Smooth muscle cell (in vitro differentiated cells): ENCODE data around the gene FAM193B. TPM values are rescaled to one million over a fixed set of nuclear protein-coding genes. Genes with fewer than 3 reads are reported as not detected.

ENCODE experiments used
- DNase-seq: peaks from one replicate; lab custom pipeline; 2025; ENCODE audit not compliant: unreplicated experiment; lab: John Stamatoyannopoulos, UW
- H2AFZ ChIP-seq: fragments of 200-600 bp; sonication (generic); 2 replicates; pipeline ENCODE4 v1.6.0; 2016; ENCODE audit warnings: antibody characterized with exemption, low read depth, mild to moderate bottlenecking
- H3F3A ChIP-seq: fragments of 200-600 bp; sonication (generic); 2 replicates; pipeline ENCODE4 v1.6.0; 2017; ENCODE audit warnings: antibody characterized with exemption, low read depth
- H3K27ac ChIP-seq: fragments of 200-600 bp; sonication (generic); 2 replicates; pipeline ENCODE4 v1.5.1; 2016; ENCODE audit warnings: low read depth, mild to moderate bottlenecking
- H3K27me3 ChIP-seq: fragments of 200-600 bp; sonication (generic); 2 replicates; pipeline ENCODE4 v1.6.1; 2016; ENCODE audit warnings: low read depth, mild to moderate bottlenecking
- H3K36me3 ChIP-seq: fragments of 200-600 bp; sonication (generic); 2 replicates; pipeline ENCODE4 v1.5.1; 2016; ENCODE audit warnings: low read depth
- H3K4me1 ChIP-seq: fragments of 200-600 bp; sonication (generic); 2 replicates; pipeline ENCODE4 v1.5.1; 2016; ENCODE audit warnings: low read depth
- H3K4me2 ChIP-seq: fragments of 200-600 bp; sonication (generic); 2 replicates; pipeline ENCODE4 v1.6.0; 2016; ENCODE audit warnings: mild to moderate bottlenecking
- H3K4me3 ChIP-seq: fragments of 200-600 bp; sonication (generic); 2 replicates; pipeline ENCODE4 v1.5.1; 2016; ENCODE audit warnings: mild to moderate bottlenecking
- H3K79me2 ChIP-seq: fragments of 200-600 bp; sonication (generic); 2 replicates; pipeline ENCODE4 v1.6.0; 2016; ENCODE audit warnings: low read depth, mild to moderate bottlenecking
- H3K9ac ChIP-seq: fragments of 200-600 bp; sonication (generic); 2 replicates; pipeline ENCODE4 v1.6.0; 2016; ENCODE audit warnings: low read depth
- H3K9me3 ChIP-seq: fragments of 200-600 bp; sonication (generic); replicated peaks from 2 replicates; pipeline ENCODE4 v1.5.1; 2016; ENCODE audit warnings: low read depth
- H4K20me1 ChIP-seq: fragments of 200-600 bp; sonication (generic); 2 replicates; pipeline ENCODE4 v1.6.0; 2016; ENCODE audit warnings: low read depth
- WGBS: methylation state at CpG from one replicate; pipeline ENCODE4 v1.1.7; 2016; ENCODE audit warnings: low lambda C conversion rate; 5-methylcytosine and 5-hydroxymethylcytosine counted together
- polyA plus RNA-seq: library from polyadenylated mRNA; unstranded; fragments of >200 nt; fragmentation: Nextera tagmentation; extraction: Ambion mirVana; gene quantifications from 2 replicates; pipeline ENCODE4 v1.2.1, GENCODE V29; 2016
- total RNA-seq: library from RNA; depleted of rRNA; stranded (reverse); fragments of >200 nt; gene quantifications from 2 replicates; pipeline ENCODE4 v1.2.3, GENCODE V29; 2014
- TF ChIP-seq, protein P1 (sequence below): fragments of 200-600 bp; sonication (generic); IDR thresholded peaks from 2 replicates; pipeline ENCODE4 v1.5.1; 2017; ENCODE audit warnings: borderline replicate concordance, mild to moderate bottlenecking, antibody characterized with exemption; ENCODE audit not compliant: insufficient read depth, poor library complexity, severe bottlenecking

The FAM193B gene
- total and polyA plus RNA-seq, 2 experiments from 2014 or later: 28.3 to 42.8 TPM

DNA sequence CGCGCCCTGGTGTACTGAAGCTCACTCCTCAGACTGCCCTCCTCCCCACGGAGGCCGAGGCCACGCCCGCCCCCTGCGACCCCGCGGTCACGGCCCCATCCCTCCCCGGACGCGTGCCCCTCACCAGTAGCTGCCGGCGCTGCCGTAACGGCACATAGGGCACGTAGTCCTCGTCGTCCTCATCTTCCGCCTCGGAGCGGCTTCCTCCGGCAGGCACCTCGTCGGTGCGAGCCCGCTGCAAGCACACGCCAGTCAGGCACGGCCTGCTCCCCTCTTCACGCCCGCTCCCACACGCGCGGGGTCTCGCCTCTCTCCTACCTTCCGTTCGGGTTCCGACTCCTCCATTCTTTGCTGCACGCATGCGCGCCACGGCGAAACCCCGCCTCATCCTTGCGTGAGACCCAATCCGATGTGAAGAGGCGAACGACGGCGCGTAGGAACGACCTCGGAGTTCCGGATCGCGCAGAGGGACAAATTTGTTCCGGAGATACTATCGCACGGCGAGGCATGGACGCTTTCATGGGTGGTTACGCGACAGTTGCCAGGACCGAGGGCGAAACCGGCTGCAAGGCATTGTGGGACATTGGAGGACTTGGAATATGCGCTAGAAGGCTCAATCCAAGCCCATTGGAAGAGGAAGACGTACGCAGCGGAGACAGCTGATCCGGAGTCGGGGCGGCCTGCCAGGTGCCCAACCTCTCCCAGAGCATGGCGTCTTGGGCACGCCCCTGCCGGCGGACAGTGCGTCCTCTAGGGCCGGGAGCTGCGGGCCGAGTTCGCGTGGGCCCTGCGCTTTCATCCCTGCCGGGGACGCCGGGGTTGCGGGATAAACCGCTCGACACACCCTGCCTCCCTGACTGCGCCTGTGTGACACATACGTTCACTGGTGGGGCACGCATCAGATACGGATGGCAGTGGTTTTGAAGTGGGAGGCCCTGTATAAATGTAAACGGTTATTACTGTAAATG is 37.5 kb downstream of the FAM193B start, which contains the start of gene DDX41:
Gene DDX41 (minus strand): TSS at position 361 of the 968 bp plus-strand sequence. CDS start 16 bp downstream, at position 345.
- H3K27ac ChIP-seq: peak within 1 kb of the TSS; percentile 81
- H4K20me1 ChIP-seq: no peaks in the 10 kb centered on the region
- peaks cover 7% of the 10 kb centered on the region for H3K4me1 ChIP-seq
- H3F3A ChIP-seq: peaks cover 9% of the 10 kb centered on the region
- no peaks in the 10 kb centered on the region for H3K9me3 ChIP-seq
- DNase-seq: peak; percentile 85
- no peaks in the 10 kb centered on the region for H3K36me3 ChIP-seq
- H3K4me3 ChIP-seq: peak within 1 kb of the TSS; percentile 73
- H3K27me3 ChIP-seq: no peaks in the 10 kb centered on the region
- peaks cover 20% of the 10 kb centered on the region for H3K79me2 ChIP-seq
- H2AFZ ChIP-seq: no peak within 1 kb of the TSS
- 1% methylated on average over 68 of the region's 96 CpGs for WGBS
- peak within 1 kb of the TSS; percentile 98 for H3K4me2 ChIP-seq
- TF ChIP-seq, protein P1, sequence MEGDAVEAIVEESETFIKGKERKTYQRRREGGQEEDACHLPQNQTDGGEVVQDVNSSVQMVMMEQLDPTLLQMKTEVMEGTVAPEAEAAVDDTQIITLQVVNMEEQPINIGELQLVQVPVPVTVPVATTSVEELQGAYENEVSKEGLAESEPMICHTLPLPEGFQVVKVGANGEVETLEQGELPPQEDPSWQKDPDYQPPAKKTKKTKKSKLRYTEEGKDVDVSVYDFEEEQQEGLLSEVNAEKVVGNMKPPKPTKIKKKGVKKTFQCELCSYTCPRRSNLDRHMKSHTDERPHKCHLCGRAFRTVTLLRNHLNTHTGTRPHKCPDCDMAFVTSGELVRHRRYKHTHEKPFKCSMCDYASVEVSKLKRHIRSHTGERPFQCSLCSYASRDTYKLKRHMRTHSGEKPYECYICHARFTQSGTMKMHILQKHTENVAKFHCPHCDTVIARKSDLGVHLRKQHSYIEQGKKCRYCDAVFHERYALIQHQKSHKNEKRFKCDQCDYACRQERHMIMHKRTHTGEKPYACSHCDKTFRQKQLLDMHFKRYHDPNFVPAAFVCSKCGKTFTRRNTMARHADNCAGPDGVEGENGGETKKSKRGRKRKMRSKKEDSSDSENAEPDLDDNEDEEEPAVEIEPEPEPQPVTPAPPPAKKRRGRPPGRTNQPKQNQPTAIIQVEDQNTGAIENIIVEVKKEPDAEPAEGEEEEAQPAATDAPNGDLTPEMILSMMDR: no peak
- H3K9ac ChIP-seq: peak within 1 kb of the TSS; percentile 84

DNA sequence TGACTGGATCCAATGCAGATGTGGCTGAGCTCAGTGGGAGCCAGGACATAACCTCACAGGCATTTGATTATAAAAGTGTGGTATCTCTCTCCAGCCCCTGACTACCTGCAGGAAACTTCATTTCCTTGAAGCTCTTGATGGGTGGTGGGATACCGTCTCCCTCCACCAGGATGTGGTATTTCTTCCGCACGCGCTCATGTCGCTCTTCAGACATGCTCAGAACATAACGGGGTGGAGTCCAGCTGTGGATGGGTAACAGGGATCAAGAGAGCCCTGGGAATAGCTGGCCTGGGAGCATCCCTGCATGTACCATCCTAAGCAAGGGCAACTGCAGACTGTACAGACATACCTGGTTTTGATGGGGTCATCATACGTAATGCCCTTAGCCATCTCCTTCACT is 38.8 kb downstream of the FAM193B start:
- H3K9me3 ChIP-seq: no peaks in the 10 kb centered on the region
- peaks cover 7% of the 10 kb centered on the region for H3K4me1 ChIP-seq
- H3K4me3 ChIP-seq: peak overlapping the region; percentile 73
- H3F3A ChIP-seq: peaks cover 9% of the 10 kb centered on the region
- no peaks in the 10 kb centered on the region for H3K27me3 ChIP-seq
- H3K4me2 ChIP-seq: peak overlapping the region; percentile 98
- peaks cover 20% of the 10 kb centered on the region for H3K79me2 ChIP-seq
- H4K20me1 ChIP-seq: no peaks in the 10 kb centered on the region
- no peak for DNase-seq
- H3K36me3 ChIP-seq: no peaks in the 10 kb centered on the region
- H2AFZ ChIP-seq: no peak overlapping the region
- H3K9ac ChIP-seq: peak overlapping the region; percentile 84
- no peak overlapping the region for H3K27ac ChIP-seq
- 97% methylated on average over 7 of the region's 7 CpGs for WGBS
- TF ChIP-seq, protein P1: no peak

DNA sequence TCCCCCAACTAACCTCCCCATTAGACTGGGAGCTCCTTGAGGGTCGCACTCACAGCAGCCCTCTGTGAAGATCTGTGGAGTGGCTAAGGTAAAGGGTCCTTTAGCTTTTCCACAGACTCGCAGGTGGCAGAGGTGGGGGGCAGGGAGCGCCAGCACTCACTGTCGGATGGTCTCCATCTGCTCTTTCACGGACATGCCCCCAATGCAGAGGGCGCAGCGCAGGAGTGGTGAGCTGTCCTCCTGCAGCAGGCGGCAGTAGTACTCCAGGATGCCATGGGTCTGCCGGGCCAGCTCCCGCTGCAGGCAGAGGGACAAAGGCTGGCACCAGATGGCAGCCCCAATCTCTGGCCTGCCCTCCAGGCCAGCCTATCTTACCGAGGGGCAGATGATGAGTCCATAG is 39.8 kb downstream of the FAM193B start:
- H3K9me3 ChIP-seq: no peaks in the 10 kb centered on the region
- H3K36me3 ChIP-seq: no peaks in the 10 kb centered on the region
- TF ChIP-seq, protein P1: no peak

More for the DNA sequence above, 39.8 kb downstream of the FAM193B start:
- H4K20me1 ChIP-seq: no peaks in the 10 kb centered on the region
- no peak overlapping the region for H2AFZ ChIP-seq
- no peak overlapping the region for H3K4me3 ChIP-seq
- no peaks in the 10 kb centered on the region for H3K27me3 ChIP-seq
- H3K27ac ChIP-seq: no peak overlapping the region
- DNase-seq: no peak
- H3K4me1 ChIP-seq: peaks cover 7% of the 10 kb centered on the region
- no peak overlapping the region for H3K4me2 ChIP-seq
- H3K79me2 ChIP-seq: peaks cover 20% of the 10 kb centered on the region
- WGBS: 99% methylated on average over 11 of the region's 11 CpGs
- peaks cover 6% of the 10 kb centered on the region for H3F3A ChIP-seq
- no peak overlapping the region for H3K9ac ChIP-seq
